Neuronal stem cell (in vitro differentiated cells): ENCODE results near the gene KDM4C.

Source experiments
- DNase-seq: peaks from one replicate; pipeline ENCODE4 v3.0.0-alpha.2; 2013; ENCODE audit warnings: low spot score
- H2AFZ ChIP-seq: one replicate; pipeline ENCODE4 v1.6.1; 2013; ENCODE audit warnings: mild to moderate bottlenecking, low read length, inconsistent platforms
- H2AK5ac ChIP-seq: 2 replicates; pipeline ENCODE4 v1.6.1; 2013; ENCODE audit warnings: low read depth, mild to moderate bottlenecking, inconsistent platforms, low read length, moderate library complexity, mixed read lengths
- H2BK120ac ChIP-seq: 2 replicates; pipeline ENCODE4 v1.6.1; 2013; ENCODE audit warnings: low read depth, mild to moderate bottlenecking, inconsistent platforms, low read length, moderate library complexity, mixed read lengths
- H2BK12ac ChIP-seq: one replicate; pipeline ENCODE4 v1.6.1; 2013; ENCODE audit warnings: low read length, inconsistent platforms
- H2BK15ac ChIP-seq: 2 replicates; pipeline ENCODE4 v1.6.1; 2013; ENCODE audit warnings: mild to moderate bottlenecking, low read length, inconsistent platforms, mixed read lengths
- H2BK5ac ChIP-seq: one replicate; pipeline ENCODE4 v1.6.1; 2013; ENCODE audit warnings: inconsistent platforms, mild to moderate bottlenecking, low read length, moderate library complexity
- H3K14ac ChIP-seq: one replicate; pipeline ENCODE4 v1.6.1; 2013; ENCODE audit warnings: low read length, inconsistent platforms
- H3K18ac ChIP-seq: 2 replicates; pipeline ENCODE4 v1.6.1; 2013; ENCODE audit warnings: low read length, inconsistent platforms
- H3K23ac ChIP-seq: 2 replicates; pipeline ENCODE4 v1.6.1; 2013; ENCODE audit warnings: low read depth, mild to moderate bottlenecking, mixed read lengths, low read length, inconsistent platforms; ENCODE audit not compliant: poor library complexity
- H3K27ac ChIP-seq: replicated peaks from 3 replicates; pipeline ENCODE4 v1.5.1; 2013; ENCODE audit warnings: low read length, inconsistent platforms
- H3K27me3 ChIP-seq, 3 experiments: 2 replicates each; pipeline ENCODE4 v1.6.1; 2013; ENCODE audit warnings: low read length in 3 of 3, mild to moderate bottlenecking in 2 of 3, inconsistent platforms in 1 of 3, low read depth in 1 of 3, mixed read lengths in 1 of 3, moderate library complexity in 1 of 3; ENCODE audit not compliant: control insufficient read depth in 3 of 3, insufficient read depth in 3 of 3
- H3K36me3 ChIP-seq, 2 donors: replicated peaks in 1 of 2; 2 replicates each; pipeline ENCODE4 v1.6.1; 2013; ENCODE audit warnings: low read length in 2 of 2; ENCODE audit not compliant: control insufficient read depth in 2 of 2, insufficient read depth in 2 of 2
- H3K4ac ChIP-seq: 2 replicates; pipeline ENCODE4 v1.6.1; 2013; ENCODE audit warnings: inconsistent platforms, mild to moderate bottlenecking, low read length, moderate library complexity
- H3K4me1 ChIP-seq, 2 donors: 1 replicate in 1 of 2; 2 replicates in 1 of 2; pipeline ENCODE4 v1.6.1; 2013; ENCODE audit warnings: low read length in 2 of 2, low read depth in 1 of 2; ENCODE audit not compliant: control insufficient read depth in 2 of 2, insufficient read depth in 1 of 2
- H3K4me2 ChIP-seq: one replicate; pipeline ENCODE4 v1.6.1; 2013; ENCODE audit warnings: mild to moderate bottlenecking, low read length, inconsistent platforms; ENCODE audit not compliant: insufficient read depth, poor library complexity, severe bottlenecking
- H3K4me3 ChIP-seq, 2 donors: 2 replicates each; pipeline ENCODE4 v1.5.1; 2013; ENCODE audit warnings: low read length in 2 of 2, mild to moderate bottlenecking in 2 of 2, inconsistent platforms in 1 of 2, moderate library complexity in 1 of 2
- H3K79me1 ChIP-seq: one replicate; pipeline ENCODE4 v1.6.1; 2013; ENCODE audit warnings: low read depth, mild to moderate bottlenecking, inconsistent platforms, low read length, moderate library complexity
- H3K9ac ChIP-seq: one replicate; pipeline ENCODE4 v1.6.1; 2013; ENCODE audit warnings: mild to moderate bottlenecking, low read depth, low read length, inconsistent platforms; ENCODE audit not compliant: poor library complexity
- H3K9me3 ChIP-seq, 2 donors: replicated peaks in 1 of 2; 2 replicates each; pipeline versions ENCODE3 to v1.6.1; 2013; ENCODE audit warnings: low read length in 2 of 2, mild to moderate bottlenecking in 2 of 2, inconsistent platforms in 1 of 2, low read depth in 1 of 2, mixed read lengths in 1 of 2, moderate library complexity in 1 of 2; ENCODE audit not compliant: control insufficient read depth in 2 of 2, insufficient read depth in 1 of 2
- H4K8ac ChIP-seq: one replicate; pipeline ENCODE4 v1.6.1; 2013; ENCODE audit warnings: low read depth, mild to moderate bottlenecking, inconsistent platforms, low read length, moderate library complexity
- H4K91ac ChIP-seq: one replicate; pipeline ENCODE4 v1.6.1; 2013; ENCODE audit warnings: low read length, low read depth, mild to moderate bottlenecking, inconsistent platforms; ENCODE audit not compliant: poor library complexity
- WGBS, 2 donors: extraction: QIAGEN DNeasy Blood & Tissue Kit; methylation state at CpG; one replicate each; pipeline ENCODE4 v1.1.7; 2013; ENCODE audit warnings: missing lambda C conversion rate in 2 of 2, mixed read lengths in 1 of 2; ENCODE audit not compliant: insufficient read length in 2 of 2, insufficient replicate concordance in 1 of 2; ENCODE audit errors: extremely low coverage in 2 of 2; 5-methylcytosine and 5-hydroxymethylcytosine counted together

Gene KDM4C

GRCh38 chr9:6975198-6975597 is 217.4 kb downstream of the KDM4C start:
- H2BK15ac ChIP-seq: no peak overlapping the region
- no peak overlapping the region for H3K23ac ChIP-seq
- no peak overlapping the region for H3K4me3 ChIP-seq
- no peak overlapping the region for H3K4ac ChIP-seq
- H3K27me3 ChIP-seq: no peaks in the 10 kb centered on the region
- H3K9me3 ChIP-seq: no peaks in the 10 kb centered on the region
- DNase-seq: no peak
- H3K18ac ChIP-seq: no peak overlapping the region
- no peak overlapping the region for H3K14ac ChIP-seq
- no peak overlapping the region for H4K8ac ChIP-seq
- no peak overlapping the region for H3K27ac ChIP-seq
- H3K36me3 ChIP-seq: no peaks in the 10 kb centered on the region
- H2AFZ ChIP-seq: no peak overlapping the region
- H2BK12ac ChIP-seq: no peak overlapping the region
- no peak overlapping the region for H3K9ac ChIP-seq
- H2BK120ac ChIP-seq: no peak overlapping the region
- no peak overlapping the region for H3K4me2 ChIP-seq
- no peak overlapping the region for H2BK5ac ChIP-seq
- no peaks in the 10 kb centered on the region for H3K79me1 ChIP-seq
- H4K91ac ChIP-seq: no peak overlapping the region
- no peaks in the 10 kb centered on the region for H3K4me1 ChIP-seq
- no peak overlapping the region for H2AK5ac ChIP-seq
- no CpG with 5 or more reads among the region's 2 CpGs for WGBS, 2 donors

GRCh38 chr9:6977761-6978160 is 220.0 kb downstream of the KDM4C start:
- H2BK5ac ChIP-seq: no peak overlapping the region
- H2BK15ac ChIP-seq: no peak overlapping the region
- H3K4me3 ChIP-seq: no peak overlapping the region
- H2BK120ac ChIP-seq: no peak overlapping the region
- no peaks in the 10 kb centered on the region for H3K4me1 ChIP-seq
- no peak for DNase-seq
- H3K27me3 ChIP-seq: no peaks in the 10 kb centered on the region
- no peak overlapping the region for H3K4me2 ChIP-seq
- H2AK5ac ChIP-seq: no peak overlapping the region
- H3K9me3 ChIP-seq: no peaks in the 10 kb centered on the region
- H3K18ac ChIP-seq: no peak overlapping the region
- H3K27ac ChIP-seq: no peak overlapping the region
- no peak overlapping the region for H2BK12ac ChIP-seq
- H3K4ac ChIP-seq: no peak overlapping the region
- H2AFZ ChIP-seq: no peak overlapping the region
- H4K91ac ChIP-seq: no peak overlapping the region
- H3K79me1 ChIP-seq: no peaks in the 10 kb centered on the region
- H3K9ac ChIP-seq: no peak overlapping the region
- H3K23ac ChIP-seq: no peak overlapping the region
- H3K36me3 ChIP-seq: no peaks in the 10 kb centered on the region
- no peak overlapping the region for H4K8ac ChIP-seq
- no peak overlapping the region for H3K14ac ChIP-seq
- no CpG with 5 or more reads among the region's 1 CpG for WGBS, 2 donors

DNA sequence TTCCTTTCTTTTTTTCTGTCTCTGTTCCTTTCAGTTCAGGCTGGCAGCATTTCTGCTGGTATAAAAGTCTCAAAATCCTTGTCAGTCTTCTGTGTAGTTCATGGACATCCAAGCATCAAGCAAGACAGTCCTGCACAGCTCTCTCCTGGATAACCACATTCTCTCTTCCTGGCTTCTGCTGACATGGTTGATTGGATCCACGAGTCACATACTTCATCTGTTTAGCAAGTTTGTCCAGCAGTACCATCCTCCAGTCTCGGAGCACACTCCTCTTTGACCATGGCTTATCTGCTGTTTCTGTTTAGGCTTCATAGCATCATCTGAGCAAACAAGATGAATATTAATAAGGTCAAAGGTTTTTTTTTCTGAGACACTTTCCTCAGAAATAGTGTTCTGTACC is 220.8 kb downstream of the KDM4C start:
- no peak overlapping the region for H3K4me2 ChIP-seq
- no peak overlapping the region for H2BK120ac ChIP-seq
- no peak overlapping the region for H3K23ac ChIP-seq
- no peak overlapping the region for H3K14ac ChIP-seq
- H2AK5ac ChIP-seq: no peak overlapping the region
- WGBS, 2 donors: no CpG with 5 or more reads among the region's 2 CpGs
- no peak overlapping the region for H2AFZ ChIP-seq
- H4K8ac ChIP-seq: no peak overlapping the region
- H2BK5ac ChIP-seq: no peak overlapping the region
- H3K79me1 ChIP-seq: no peaks in the 10 kb centered on the region
- H3K9me3 ChIP-seq: no peaks in the 10 kb centered on the region
- DNase-seq: no peak
- no peaks in the 10 kb centered on the region for H3K27me3 ChIP-seq
- H2BK12ac ChIP-seq: no peak overlapping the region
- no peak overlapping the region for H3K4ac ChIP-seq
- H4K91ac ChIP-seq: no peak overlapping the region
- H3K27ac ChIP-seq: no peak overlapping the region
- no peak overlapping the region for H3K9ac ChIP-seq
- H3K36me3 ChIP-seq: no peaks in the 10 kb centered on the region
- H3K4me1 ChIP-seq: no peaks in the 10 kb centered on the region
- H2BK15ac ChIP-seq: no peak overlapping the region
- no peak overlapping the region for H3K18ac ChIP-seq
- H3K4me3 ChIP-seq: no peak overlapping the region

DNA sequence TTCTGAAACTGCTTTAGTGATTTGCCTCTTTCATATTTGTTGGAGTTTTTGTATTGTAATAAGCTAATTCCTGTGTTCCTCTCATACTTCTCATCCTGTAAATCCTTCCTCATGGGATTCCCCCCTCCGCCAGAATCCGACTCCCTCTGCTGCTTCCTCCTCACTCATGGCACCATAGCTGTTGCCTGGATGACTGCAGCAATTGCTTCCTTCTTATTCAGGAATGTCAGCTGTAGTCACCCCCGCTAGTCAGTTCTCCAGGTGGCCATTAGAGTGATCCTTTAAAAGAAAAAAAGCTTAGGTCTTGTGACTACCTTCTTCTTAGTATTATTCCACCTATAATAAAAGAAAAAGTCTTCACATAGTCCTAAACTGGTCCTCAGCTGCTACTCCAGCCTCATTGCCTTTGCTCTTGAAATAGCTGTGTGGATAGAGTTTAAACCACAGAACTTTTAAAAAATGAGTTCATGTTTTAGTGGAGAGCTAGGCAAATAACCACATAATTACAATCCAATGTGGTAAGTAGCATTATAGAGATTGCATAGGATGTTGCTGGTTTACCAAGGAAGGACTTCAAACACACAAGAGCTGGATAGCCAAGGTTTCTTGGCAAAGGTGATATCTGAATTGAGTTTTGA is 227.3 kb downstream of the KDM4C start:
- Histone ChIP-seq H2AK5ac (no peak overlapping the region), H3K27me3 (no peaks in the 10 kb centered on the region), H2AFZ (no peak overlapping the region), H3K79me1 (no peaks in the 10 kb centered on the region), H3K9ac (no peak overlapping the region), H2BK15ac (no peak overlapping the region), H3K4ac (no peak overlapping the region), H3K36me3 (peaks cover 0 to 2% of the 10 kb centered on the region in 2 donors), H2BK5ac (no peak overlapping the region), H3K14ac (no peak overlapping the region), H2BK120ac (no peak overlapping the region), H2BK12ac (no peak overlapping the region), H3K4me3 (no peak overlapping the region), H4K8ac (no peak overlapping the region), H3K23ac (no peak overlapping the region), H3K18ac (no peak overlapping the region), H3K27ac (no peak overlapping the region), H3K4me1 (peaks cover 0 to 3% of the 10 kb centered on the region in 2 donors), H3K9me3 (no peaks in the 10 kb centered on the region), H4K91ac (no peak overlapping the region), H3K4me2 (no peak overlapping the region)
- WGBS, 2 donors: no CpG with 5 or more reads among the region's 3 CpGs
- DNase-seq: no peak
